Left renal cortex interstitium (tissue), 4 donors: ENCODE results near the gene SLC9A6. TPM values are rescaled to one million over a fixed set of nuclear protein-coding genes. Genes with fewer than 3 reads are reported as not detected.
"Not testable (repeated sequence)": the region's sequence is repeated elsewhere in the genome, so short reads cannot be mapped to it uniquely, and the experiment has no call there.

ENCODE experiments used
- DNase-seq, 4 donors: peaks; one replicate each; pipeline ENCODE4 v3.0.0-alpha.2; 2013; ENCODE audit warnings: low read depth in 4 of 4, low spot score in 2 of 4, missing footprints in 1 of 4
- polyA plus RNA-seq, 4 donors: library from polyadenylated mRNA; unstranded; fragments of 120-200 nt; gene quantifications; one replicate each; pipeline ENCODE4 v1.2.1, GENCODE V29; 2013; ENCODE audit not compliant: insufficient read length in 4 of 4

SLC9A6 gene
- polyA plus RNA-seq, 4 donors = 14.9 to 17.4 (median 17.1) TPM

GRCh38 chrX:136028383-136028984 is 43.2 kb downstream of the SLC9A6 start:
- peak in 2 of 4 donors; percentile 9 to 37 for DNase-seq

GRCh38 chrX:136029766-136030165 is 44.5 kb downstream of the SLC9A6 start:
- no peak for DNase-seq

- DNase-seq = no peak
Measured at GRCh38 chrX:136030303-136031191, 45.3 kb downstream of the SLC9A6 start.

- no peak for DNase-seq
Measured at GRCh38 chrX:136031626-136032025, 46.4 kb downstream of the SLC9A6 start.

GRCh38 chrX:136032370-136032769 is 47.1 kb downstream of the SLC9A6 start:
- DNase-seq = no peak

- DNase-seq = no peak
Measured at GRCh38 chrX:136034668-136035067, 49.4 kb downstream of the SLC9A6 start.

GRCh38 chrX:136035663-136036062 is 50.4 kb downstream of the SLC9A6 start:
- no peak for DNase-seq

GRCh38 chrX:136039485-136039884 is 54.2 kb downstream of the SLC9A6 start:
- no peak for DNase-seq

- no peak for DNase-seq
Measured at GRCh38 chrX:136039968-136040367, 54.7 kb downstream of the SLC9A6 start.

GRCh38 chrX:136041254-136041812 is 56.1 kb downstream of the SLC9A6 start:
- DNase-seq = no peak

GRCh38 chrX:136045008-136045407 is 59.8 kb downstream of the SLC9A6 start:
- DNase-seq = no peak

- DNase-seq = peak in 1 of 4 donors; percentile 1
Measured at GRCh38 chrX:136046295-136047015, 61.2 kb downstream of the SLC9A6 start.

GRCh38 chrX:136047016-136047642 is 61.9 kb downstream of the SLC9A6 start:
- DNase-seq = no peak

- DNase-seq = no peak
Measured at GRCh38 chrX:136047969-136048368, 62.7 kb downstream of the SLC9A6 start.

- DNase-seq = no peak
Measured at GRCh38 chrX:136048446-136048845, 63.2 kb downstream of the SLC9A6 start.

- DNase-seq = no peak
Measured at GRCh38 chrX:136049608-136050007, 64.4 kb downstream of the SLC9A6 start.

GRCh38 chrX:136050875-136051274 is 65.6 kb downstream of the SLC9A6 start:
- not testable (repeated sequence) for DNase-seq

- DNase-seq = no peak
Measured at GRCh38 chrX:136051611-136052010, 66.4 kb downstream of the SLC9A6 start.

- DNase-seq = no peak
Measured at GRCh38 chrX:136055651-136056221, 70.5 kb downstream of the SLC9A6 start.

GRCh38 chrX:136057567-136057966 is 72.3 kb downstream of the SLC9A6 start:
- no peak for DNase-seq
